H1 (cell line): ENCODE data around the gene RHEX.

Source experiments
- ATF2 ChIP-seq: IDR thresholded peaks from 2 replicates; pipeline ENCODE4 v1.6.1; 2012; ENCODE audit warnings: low read length, inconsistent platforms
- BCL11A ChIP-seq, 2 experiments: IDR thresholded peaks; one replicate each; pipeline ENCODE4 v1.6.1; 2011; ENCODE audit warnings: low read depth in 2 of 2, low read length in 2 of 2, mild to moderate bottlenecking in 2 of 2
- CTCF ChIP-seq, 3 experiments: IDR thresholded peaks; 1 replicate in 2 of 3; 2 replicates in 1 of 3; pipeline versions ENCODE4 v1.5.1 to v1.6.1; 2011; ENCODE audit warnings: low read length in 3 of 3, mild to moderate bottlenecking in 3 of 3, inconsistent platforms in 2 of 3, low read depth in 1 of 3, moderate library complexity in 1 of 3; ENCODE audit not compliant: insufficient read depth in 1 of 3; ENCODE audit errors: control extremely low read depth in 1 of 3
- GABPA ChIP-seq: IDR thresholded peaks from 2 replicates; pipeline ENCODE4 v1.6.1; 2011; ENCODE audit warnings: mild to moderate bottlenecking, low read length, moderate library complexity, borderline replicate concordance; ENCODE audit not compliant: insufficient read depth
- POLR2AphosphoS5 ChIP-seq: IDR thresholded peaks from 2 replicates; pipeline ENCODE4 v1.6.1; 2011; ENCODE audit warnings: low read depth, low read length
- RAD21 ChIP-seq, 2 experiments: IDR thresholded peaks in 1 of 2; conservative IDR thresholded peaks in 1 of 2; 2 replicates each; pipeline ENCODE4 v1.6.1; 2011; ENCODE audit warnings: low read depth in 2 of 2, low read length in 2 of 2, improper control_type of control experiment in 1 of 2, inconsistent platforms in 1 of 2, mild to moderate bottlenecking in 1 of 2, moderate library complexity in 1 of 2
- RFX5 ChIP-seq: IDR thresholded peaks from 2 replicates; pipeline ENCODE4 v1.6.1; 2011; ENCODE audit warnings: low read depth, low read length, improper control_type of control experiment, borderline replicate concordance
- USF2 ChIP-seq: IDR thresholded peaks from 2 replicates; pipeline ENCODE4 v1.6.1; 2011; ENCODE audit warnings: low read length, improper control_type of control experiment

GRCh38 chr1:206089341-206089740 lies 36.4 kb downstream of the RHEX start:
- no peak for TF ChIP-seq ATF2
- no peak for TF ChIP-seq POLR2AphosphoS5
- no peak for TF ChIP-seq CTCF (IDR thresholded peaks at IDR 0.05; ENCODE audit: control extremely low read depth in 1 of 3, insufficient read depth in 1 of 3, low read depth in 1 of 3, low read length in 3 of 3)
- no peak for TF ChIP-seq BCL11A (IDR thresholded peaks at IDR 0.05; ENCODE audit: low read depth in 2 of 2, low read length in 2 of 2)
- no peak for TF ChIP-seq GABPA
- TF ChIP-seq RFX5, result no peak
- no peak for TF ChIP-seq USF2
- TF ChIP-seq RAD21 (IDR thresholded peaks at IDR 0.05 in 1 of 2, conservative IDR thresholded peaks at IDR 0.05 in 1 of 2; ENCODE audit: low read depth in 2 of 2, low read length in 2 of 2), result no peak
